HG03442 (cell line): ENCODE measurements around the gene GFRA1.

ENCODE experiments used
- ATAC-seq: cut with Tn5 transposase; IDR thresholded peaks from one replicate; pipeline ENCODE4 v1.9.1; 2021; ENCODE audit warnings: mild to moderate bottlenecking, moderate library complexity; ENCODE audit not compliant: unreplicated experiment

GFRA1 gene

GRCh38 chr10:116109881-116110280 lies 163.1 kb downstream of the GFRA1 start:
- ATAC-seq: no peak

GRCh38 chr10:116109481-116109880 lies 163.5 kb downstream of the GFRA1 start:
- no peak for ATAC-seq

- no peak for ATAC-seq
These were observed 164.9 kb downstream of the GFRA1 start for GRCh38 chr10:116108095-116108494.

GRCh38 chr10:116106611-116107010 lies 166.4 kb downstream of the GFRA1 start:
- ATAC-seq: no peak

- ATAC-seq: no peak
These were observed 167.7 kb downstream of the GFRA1 start for GRCh38 chr10:116105264-116105663.

- ATAC-seq: no peak
These were observed 168.6 kb downstream of the GFRA1 start for GRCh38 chr10:116104210-116104932.

GRCh38 chr10:116103668-116104067 lies 169.3 kb downstream of the GFRA1 start:
- no peak for ATAC-seq

GRCh38 chr10:116101616-116102315 lies 171.2 kb downstream of the GFRA1 start:
- ATAC-seq: no peak

GRCh38 chr10:116100984-116101383 lies 172.0 kb downstream of the GFRA1 start:
- ATAC-seq: no peak

GRCh38 chr10:116099023-116099420 lies 174.0 kb downstream of the GFRA1 start:
- ATAC-seq: no peak

- ATAC-seq: no peak
These were observed 174.5 kb downstream of the GFRA1 start for GRCh38 chr10:116098411-116099022.

GRCh38 chr10:116097239-116097784 lies 175.7 kb downstream of the GFRA1 start:
- no peak for ATAC-seq

- no peak for ATAC-seq
These were observed 176.5 kb downstream of the GFRA1 start for GRCh38 chr10:116096526-116096925.

GRCh38 chr10:116094356-116094755 lies 178.7 kb downstream of the GFRA1 start:
- ATAC-seq: no peak

- ATAC-seq: no peak
These were observed 180.0 kb downstream of the GFRA1 start for GRCh38 chr10:116093031-116093430.

- no peak for ATAC-seq
These were observed 184.0 kb downstream of the GFRA1 start for GRCh38 chr10:116088985-116089384.

- no peak for ATAC-seq
These were observed 187.7 kb downstream of the GFRA1 start for GRCh38 chr10:116085323-116085722.

- no peak for ATAC-seq
These were observed 188.8 kb downstream of the GFRA1 start for GRCh38 chr10:116084161-116084560.

- ATAC-seq: no peak
These were observed 189.7 kb downstream of the GFRA1 start for GRCh38 chr10:116083226-116083762.

- ATAC-seq: no peak
These were observed 190.2 kb downstream of the GFRA1 start for GRCh38 chr10:116082762-116083161.

GRCh38 chr10:116082206-116082605 lies 190.8 kb downstream of the GFRA1 start:
- no peak for ATAC-seq
